K562 (cell line): ENCODE data around the gene UBR3. TPM values are rescaled to one million over a fixed set of nuclear protein-coding genes. Genes with fewer than 3 reads are reported as not detected.

ENCODE experiments used
- ATAC-seq: fragments of 200-7000 bp; cut with Tn5 transposase; 3 replicates; pipeline ENCODE4 v1.9.1; 2020; ENCODE audit warnings: moderate library complexity
- BruUV-seq: library from RNA; stranded (reverse); fragments of 400-500 nt; replicated peaks from 2 replicates; lab custom pipeline; 2021; lab: Mats Ljungman, UMichigan
- CTCF ChIA-PET: fragments of 300-600 bp; formaldehyde crosslinking; extraction: SDS; loops from one replicate; lab custom pipeline; 2021; ENCODE audit warnings: low intra/inter-chr PET ratio; lab: Yijun Ruan, JAX
- POLR2A ChIA-PET: fragments of 300-600, 350-650 bp; sonication (Branson Sonifier 250); formaldehyde crosslinking; extraction: SDS; loops from one replicate; lab custom pipeline; 2021; ENCODE audit warnings: antibody characterized with exemption, inconsistent platforms; lab: Yijun Ruan, JAX
- DNase-seq, 4 experiments: peaks; one replicate each; pipeline versions ENCODE4 v3.0.0 to v3.0.0-alpha.2; 2011 to 2018; ENCODE audit warnings: low spot score in 3 of 4, mixed read lengths in 3 of 4; ENCODE audit errors: extremely low read depth in 1 of 4
- FAIRE-seq: peaks from 2 replicates; lab custom pipeline; 2011; peaks lifted over from hg19 to GRCh38; lab: Jason Lieb, UNC
- H2AFZ ChIP-seq: 2 replicates; pipeline ENCODE4 v1.6.0; 2011; ENCODE audit warnings: low read depth, low read length, control low read depth, inconsistent platforms
- H3K27ac ChIP-seq: fragments of 200-600 bp; 3 replicates; pipeline ENCODE4 v1.8.0; 2011; ENCODE audit warnings: low read depth, mild to moderate bottlenecking, control low read depth, inconsistent platforms, low read length, moderate library complexity, mixed read lengths; ENCODE audit errors: extremely low read depth
- H3K27me3 ChIP-seq, 2 experiments: fragments of 300-600 bp in 1 of 2; 2 replicates in 1 of 2; 3 replicates in 1 of 2; pipeline versions ENCODE4 v1.6.0 to v1.8.0; 2011; ENCODE audit warnings: inconsistent platforms in 2 of 2, low read length in 2 of 2, mild to moderate bottlenecking in 1 of 2, mixed read lengths in 1 of 2, moderate library complexity in 1 of 2; ENCODE audit not compliant: control insufficient read depth in 2 of 2, insufficient read depth in 2 of 2
- H3K36me3 ChIP-seq: fragments of 300-600 bp; 3 replicates; pipeline ENCODE4 v1.8.0; 2011; ENCODE audit warnings: mild to moderate bottlenecking, low read length, inconsistent platforms; ENCODE audit not compliant: control insufficient read depth, insufficient read depth
- H3K4me1 ChIP-seq, 2 experiments: fragments of 200-600 bp in 1 of 2; replicated peaks in 1 of 2; 2 replicates in 1 of 2; 3 replicates in 1 of 2; pipeline versions ENCODE4 v1.5.1 to v1.8.0; 2011; ENCODE audit warnings: inconsistent platforms in 2 of 2, low read length in 2 of 2, mild to moderate bottlenecking in 1 of 2, mixed read lengths in 1 of 2, moderate library complexity in 1 of 2; ENCODE audit not compliant: control insufficient read depth in 2 of 2, insufficient read depth in 2 of 2
- H3K4me2 ChIP-seq: 2 replicates; pipeline ENCODE4 v1.6.1; 2011; ENCODE audit warnings: low read length, control low read depth, inconsistent platforms, mixed read lengths; ENCODE audit not compliant: insufficient read depth
- H3K4me3 ChIP-seq: fragments of 200-600 bp; sonication (generic), shearing (Covaris generic); 2 replicates; pipeline ENCODE4 v1.5.1; 2016; ENCODE audit warnings: control low read depth, inconsistent platforms
- H3K79me2 ChIP-seq: fragments of 200-600 bp; 3 replicates; pipeline ENCODE4 v1.8.0; 2011; ENCODE audit warnings: low read length, inconsistent platforms; ENCODE audit not compliant: control insufficient read depth, insufficient read depth
- H3K9ac ChIP-seq, 2 experiments: 2 replicates each; pipeline versions ENCODE4 v1.6.0 to v1.6.1; 2011; ENCODE audit warnings: low read depth in 2 of 2, low read length in 2 of 2, control low read depth in 1 of 2, inconsistent platforms in 1 of 2, mild to moderate bottlenecking in 1 of 2, mixed read lengths in 1 of 2; ENCODE audit not compliant: insufficient read depth in 1 of 2
- H3K9me1 ChIP-seq: one replicate; pipeline ENCODE4 v1.6.0; 2011; ENCODE audit warnings: inconsistent platforms, mild to moderate bottlenecking, low read length, moderate library complexity; ENCODE audit not compliant: control insufficient read depth, insufficient read depth
- H3K9me3 ChIP-seq: replicated peaks from 2 replicates; pipeline ENCODE4 v1.5.1; 2011; ENCODE audit warnings: low read depth, low read length, inconsistent platforms; ENCODE audit not compliant: control insufficient read depth, insufficient read depth
- H4K20me1 ChIP-seq: replicated peaks from 2 replicates; pipeline ENCODE4 v1.6.1; 2011; ENCODE audit warnings: low read length, inconsistent platforms, mixed read lengths; ENCODE audit not compliant: control insufficient read depth, insufficient read depth
- DACH1 ChIP-seq: fragments of 450-650 bp; IDR thresholded peaks from 2 replicates; pipeline ENCODE4 v1.6.1; 2018; ENCODE audit not compliant: partially characterized antibody
- DPF2 ChIP-seq: fragments of 450-650 bp; IDR thresholded peaks from 2 replicates; pipeline ENCODE4 v1.6.1; 2016
- E2F4 ChIP-seq: sonication (generic); formaldehyde crosslinking; IDR thresholded peaks from 2 replicates; pipeline ENCODE4 v1.8.0; 2022; ENCODE audit warnings: mild to moderate bottlenecking, low read depth, missing genetic modification reagents
- E2F8 ChIP-seq: fragments of 450-650 bp; IDR thresholded peaks from 2 replicates; pipeline ENCODE4 v1.7.1; 2018; ENCODE audit warnings: mild to moderate bottlenecking, low read depth; ENCODE audit not compliant: partially characterized antibody
- EHMT2 ChIP-seq: fragments of 450-650 bp; IDR thresholded peaks from 2 replicates; pipeline ENCODE4 v1.6.1; 2018; ENCODE audit warnings: antibody characterized with exemption
- LARP7 ChIP-seq: fragments of 450-650 bp; IDR thresholded peaks from 2 replicates; pipeline ENCODE4 v1.6.1; 2016
- MYC ChIP-seq, 2 experiments: fragments of 250-450 bp in 1 of 2; sonication (Bioruptor Pico) in 1 of 2; IDR thresholded peaks; 2 replicates each; pipeline versions ENCODE4 v1.5.1 to v1.6.1; 2012 to 2021; ENCODE audit warnings: low read depth in 2 of 2, borderline replicate concordance in 1 of 2, improper control_type of control experiment in 1 of 2, low read length in 1 of 2, mild to moderate bottlenecking in 1 of 2, moderate library complexity in 1 of 2
- NCOA4 ChIP-seq: fragments of 450-650 bp; IDR thresholded peaks from 2 replicates; pipeline ENCODE4 v1.6.1; 2018; ENCODE audit warnings: mild to moderate bottlenecking; ENCODE audit not compliant: partially characterized antibody
- NCOR1 ChIP-seq: fragments of 450-650 bp; IDR thresholded peaks from 2 replicates; pipeline ENCODE4 v1.6.1; 2016; ENCODE audit warnings: mild to moderate bottlenecking, moderate library complexity
- TOE1 ChIP-seq, 2 experiments: fragments of 450-650 bp in 1 of 2; sonication (generic) in 1 of 2; formaldehyde crosslinking in 1 of 2; IDR thresholded peaks; 2 replicates each; pipeline versions ENCODE4 v1.7.1 to v1.8.0; 2016 to 2022; ENCODE audit warnings: borderline replicate concordance in 2 of 2, mild to moderate bottlenecking in 2 of 2, antibody characterized with exemption in 1 of 2, inconsistent platforms in 1 of 2, low read depth in 1 of 2, missing genetic modification reagents in 1 of 2, moderate library complexity in 1 of 2
- ZNF197 ChIP-seq: fragments of 200-800 bp; sonication (Bioruptor generic); IDR thresholded peaks from 2 replicates; pipeline ENCODE4 v1.6.1; 2016; ENCODE audit warnings: low read depth, missing genetic modification characterization, missing compliant biosample characterization
- ZNF224 ChIP-seq: sonication (generic); formaldehyde crosslinking; IDR thresholded peaks from 2 replicates; pipeline ENCODE4 v1.8.0; 2022; ENCODE audit warnings: mild to moderate bottlenecking, missing genetic modification reagents
- WGBS: fragments of 100-300 bp; shearing (Covaris generic); methylation state at CpG from one replicate; pipeline ENCODE4 v1.1.6; 2016; ENCODE audit warnings: low coverage, mixed read lengths; ENCODE audit not compliant: insufficient coverage; ENCODE audit errors: missing lambda C conversion rate; 5-methylcytosine and 5-hydroxymethylcytosine counted together
- in situ Hi-C: fragments of 300-500 bp; cut with MboI; formaldehyde crosslinking; loops from 4 replicates; pipeline ENCODE4 v1.15.0; 2018; ENCODE audit warnings: inconsistent platforms, mixed read lengths
- intact Hi-C: fragments of 100-400 bp; cut with micrococcal nuclease; formaldehyde crosslinking; loops from 2 replicates; pipeline ENCODE4 v1.14.2; 2022
- polyA plus RNA-seq, 8 experiments: library from polyadenylated mRNA; depleted of rRNA in 4 of 8; stranded (reverse) in 5 of 8; unstranded in 3 of 8; fragments of >200 nt; fragmentation: Nextera tagmentation in 2 of 8; fragmentation: Illumina TruSeq in 1 of 8; extraction: Ambion mirVana in 2 of 8; extraction: Trizol in 1 of 8; gene quantifications; 2 replicates each; pipeline versions ENCODE4 v1.2.1 to v1.2.3, GENCODE V29; 2011 to 2014; ENCODE audit warnings: inconsistent platforms in 1 of 8, missing spikeins in 1 of 8
- total RNA-seq, 7 experiments: library from RNA; depleted of rRNA in 6 of 7; stranded (reverse); fragments of >200 nt in 6 of 7; fragmentation: Illumina TruSeq in 2 of 7; extraction: Trizol in 2 of 7; gene quantifications; 2 replicates each; pipeline versions ENCODE4 v1.2.1 to v1.2.3, GENCODE V29; 2011 to 2021; ENCODE audit warnings: low replicate concordance in 1 of 7
- TF ChIP-seq, protein P1 (sequence below): sonication (generic); IDR thresholded peaks from 2 replicates; pipeline ENCODE4 v1.6.1; 2016
- TF ChIP-seq, protein P2 (sequence below): fragments of 450-650 bp; IDR thresholded peaks from 2 replicates; pipeline ENCODE4 v1.7.0; 2016; ENCODE audit warnings: borderline replicate concordance

The UBR3 gene
- total and polyA plus RNA-seq, 9 of the 15 experiments (the other 6 are each of a cell fraction or from before 2014, with no cell fraction given) = 14.4 to 63.5 (median 40.4) TPM

GRCh38 chr2:169853041-169853668 is 25.9 kb downstream of the UBR3 start:
- Histone ChIP-seq H3K79me2 (peaks cover 75% of the 10 kb centered on the region), H3K27ac (peak overlapping the region; percentile 53; the same call in 2 of the 3 replicates)
- 47% methylated on average over 4 of the region's 4 CpGs for WGBS
- TF ChIP-seq NCOR1 (no peak), ZNF224 (CRISPR knock-in tag) (no peak), DACH1 (no peak), E2F8 (no peak), DPF2 (peak; percentile 71; the same call in 1 of the 2 replicates), NCOA4 (peak; percentile 39), TOE1 (IDR thresholded peaks at IDR 0.05; ENCODE audit: borderline replicate concordance) (no peak), TOE1 (CRISPR knock-in tag; IDR thresholded peaks at IDR 0.05; ENCODE audit: borderline replicate concordance, low read depth) (no peak), EHMT2 (peak; percentile 41; the same call in 1 of the 2 replicates), MYC (IDR thresholded peaks at IDR 0.05; ENCODE audit: low read depth, low read length) (no peak), MYC (CRISPR knock-in tag; IDR thresholded peaks at IDR 0.05; ENCODE audit: borderline replicate concordance, low read depth) (no peak), ZNF197 (CRISPR knock-in tag) (no peak), E2F4 (no peak), LARP7 (no peak)
- TF ChIP-seq, protein P1, sequence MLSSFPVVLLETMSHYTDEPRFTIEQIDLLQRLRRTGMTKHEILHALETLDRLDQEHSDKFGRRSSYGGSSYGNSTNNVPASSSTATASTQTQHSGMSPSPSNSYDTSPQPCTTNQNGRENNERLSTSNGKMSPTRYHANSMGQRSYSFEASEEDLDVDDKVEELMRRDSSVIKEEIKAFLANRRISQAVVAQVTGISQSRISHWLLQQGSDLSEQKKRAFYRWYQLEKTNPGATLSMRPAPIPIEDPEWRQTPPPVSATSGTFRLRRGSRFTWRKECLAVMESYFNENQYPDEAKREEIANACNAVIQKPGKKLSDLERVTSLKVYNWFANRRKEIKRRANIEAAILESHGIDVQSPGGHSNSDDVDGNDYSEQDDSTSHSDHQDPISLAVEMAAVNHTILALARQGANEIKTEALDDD = peak; percentile 92
- TF ChIP-seq, protein P2, sequence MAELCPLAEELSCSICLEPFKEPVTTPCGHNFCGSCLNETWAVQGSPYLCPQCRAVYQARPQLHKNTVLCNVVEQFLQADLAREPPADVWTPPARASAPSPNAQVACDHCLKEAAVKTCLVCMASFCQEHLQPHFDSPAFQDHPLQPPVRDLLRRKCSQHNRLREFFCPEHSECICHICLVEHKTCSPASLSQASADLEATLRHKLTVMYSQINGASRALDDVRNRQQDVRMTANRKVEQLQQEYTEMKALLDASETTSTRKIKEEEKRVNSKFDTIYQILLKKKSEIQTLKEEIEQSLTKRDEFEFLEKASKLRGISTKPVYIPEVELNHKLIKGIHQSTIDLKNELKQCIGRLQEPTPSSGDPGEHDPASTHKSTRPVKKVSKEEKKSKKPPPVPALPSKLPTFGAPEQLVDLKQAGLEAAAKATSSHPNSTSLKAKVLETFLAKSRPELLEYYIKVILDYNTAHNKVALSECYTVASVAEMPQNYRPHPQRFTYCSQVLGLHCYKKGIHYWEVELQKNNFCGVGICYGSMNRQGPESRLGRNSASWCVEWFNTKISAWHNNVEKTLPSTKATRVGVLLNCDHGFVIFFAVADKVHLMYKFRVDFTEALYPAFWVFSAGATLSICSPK = no peak

More at GRCh38 chr2:169853041-169853668, 25.9 kb downstream of the UBR3 start:
- Histone ChIP-seq H4K20me1 (no peaks in the 10 kb centered on the region), H3K9me3 (no peaks in the 10 kb centered on the region), H3K36me3 (peaks cover 12% of the 10 kb centered on the region; the same call in 1 of the 3 replicates), H3K9ac (0 out of 4 replicates have a peak overlapping the region, but pooled peaks of 1 of the 2 experiments have one; percentile 18), H3K9me1 (no peaks in the 10 kb centered on the region), H3K27me3 (no peaks in the 10 kb centered on the region), H2AFZ (no peak overlapping the region), H3K4me2 (peak overlapping the region; percentile 54; the same call in 1 of the 2 replicates), H3K4me1 (peaks cover 8 to 10% of the 10 kb centered on the region in 2 experiments; a peak in 3 of 5 replicates), H3K4me3 (no peak overlapping the region)
- in situ Hi-C loops (no loop called here), intact Hi-C loops (no loop called here)
- CTCF ChIA-PET = no interaction called here
- POLR2A ChIA-PET = interaction anchor here (0.6 to 3.2 kb wide), 12 partner anchors 9 to 374 kb away, joined by 3 to 17 read pairs (median 5); partner anchors contain the start of gene BBS5
- BruUV-seq = no TSS peak
- DNase-seq (no peak), FAIRE-seq (peak; percentile 61), ATAC-seq (peak; percentile 43)
